Measurements from ENCODE around the gene GATAD2A. TPM values are rescaled to one million over a fixed set of nuclear protein-coding genes. Genes with fewer than 3 reads are reported as not detected.
A peak's percentile ranks its signal among the peaks of the same experiment; 100 is the strongest.
"Not testable (repeated sequence)": the region's sequence is repeated elsewhere in the genome, so short reads cannot be mapped to it uniquely, and the experiment has no call there.

Gene GATAD2A
- total RNA-seq, 1 donor from 2014 or later = 118 TPM

DNA sequence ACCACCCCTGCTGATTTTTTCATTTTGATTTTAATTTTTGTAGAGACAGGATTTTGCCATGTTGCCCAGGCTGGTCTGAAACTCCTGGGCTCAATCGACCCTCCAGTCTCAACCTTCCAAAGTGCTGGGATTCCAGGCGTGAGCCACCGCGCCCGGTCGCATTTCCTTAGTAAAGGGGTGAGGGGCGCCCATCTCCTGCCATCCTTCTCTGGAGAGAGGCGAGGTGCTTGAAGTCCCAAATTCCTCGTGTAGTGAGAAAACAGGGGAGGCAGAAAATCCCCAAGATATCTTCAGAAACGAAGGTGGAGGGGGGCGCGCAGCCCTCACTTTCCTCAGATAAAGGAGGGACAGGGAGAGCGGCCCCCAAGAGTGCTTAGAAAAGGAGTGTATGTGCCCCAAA is 21.0 kb upstream of the GATAD2A start:
- no peak for DNase-seq (ENCODE audit: low read depth)
- H3K4me3 ChIP-seq (ENCODE audit: low read depth, low read length) = peak overlapping the region; percentile 64
- TF ChIP-seq, protein P1, sequence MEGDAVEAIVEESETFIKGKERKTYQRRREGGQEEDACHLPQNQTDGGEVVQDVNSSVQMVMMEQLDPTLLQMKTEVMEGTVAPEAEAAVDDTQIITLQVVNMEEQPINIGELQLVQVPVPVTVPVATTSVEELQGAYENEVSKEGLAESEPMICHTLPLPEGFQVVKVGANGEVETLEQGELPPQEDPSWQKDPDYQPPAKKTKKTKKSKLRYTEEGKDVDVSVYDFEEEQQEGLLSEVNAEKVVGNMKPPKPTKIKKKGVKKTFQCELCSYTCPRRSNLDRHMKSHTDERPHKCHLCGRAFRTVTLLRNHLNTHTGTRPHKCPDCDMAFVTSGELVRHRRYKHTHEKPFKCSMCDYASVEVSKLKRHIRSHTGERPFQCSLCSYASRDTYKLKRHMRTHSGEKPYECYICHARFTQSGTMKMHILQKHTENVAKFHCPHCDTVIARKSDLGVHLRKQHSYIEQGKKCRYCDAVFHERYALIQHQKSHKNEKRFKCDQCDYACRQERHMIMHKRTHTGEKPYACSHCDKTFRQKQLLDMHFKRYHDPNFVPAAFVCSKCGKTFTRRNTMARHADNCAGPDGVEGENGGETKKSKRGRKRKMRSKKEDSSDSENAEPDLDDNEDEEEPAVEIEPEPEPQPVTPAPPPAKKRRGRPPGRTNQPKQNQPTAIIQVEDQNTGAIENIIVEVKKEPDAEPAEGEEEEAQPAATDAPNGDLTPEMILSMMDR (conservative IDR thresholded peaks at IDR 0.05; ENCODE audit: low read depth, low read length) = no peak

DNA sequence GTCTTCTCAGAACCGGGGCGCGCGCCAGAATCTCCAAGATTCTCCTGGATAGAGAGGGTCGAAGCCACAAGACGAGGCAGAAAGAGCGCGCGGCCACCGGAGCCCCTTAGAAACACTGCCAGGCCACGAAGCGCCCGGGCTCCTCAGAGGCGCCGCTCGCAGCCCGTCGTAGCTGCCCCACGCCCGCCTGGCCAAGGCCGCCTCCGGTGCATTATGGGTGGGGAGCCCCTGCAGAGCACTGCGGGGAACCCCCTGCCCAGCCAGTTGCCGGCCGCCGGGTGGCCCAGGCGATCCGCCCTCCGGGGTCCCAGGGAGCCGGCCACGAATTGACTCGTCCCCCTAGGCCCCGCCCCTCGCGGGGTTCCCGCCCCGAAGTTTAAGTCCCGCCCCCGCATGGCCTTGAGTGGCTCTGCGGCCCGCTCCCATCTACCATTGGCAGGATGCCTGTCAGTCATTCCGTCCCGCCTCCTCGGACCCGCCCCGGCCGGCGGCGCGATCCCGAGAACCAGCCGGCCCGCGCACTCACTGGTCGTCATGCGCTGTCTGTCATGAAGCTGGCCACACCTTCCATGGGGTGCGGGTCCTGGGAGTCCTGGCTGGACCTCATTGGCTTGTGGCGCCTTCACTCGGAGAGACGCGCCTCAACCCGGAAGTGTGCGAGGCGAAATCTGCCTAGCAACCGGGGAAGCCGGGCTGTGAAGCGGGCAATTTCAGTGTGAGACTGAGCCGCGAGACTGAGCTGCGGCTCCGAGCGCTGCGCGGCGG is 20.2 kb upstream of the GATAD2A start:
- peak; percentile 87 for DNase-seq (ENCODE audit: low read depth)
- H3K4me3 ChIP-seq (ENCODE audit: low read depth, low read length) = peak overlapping the region; percentile 98
- TF ChIP-seq, protein P1 (conservative IDR thresholded peaks at IDR 0.05; ENCODE audit: low read depth, low read length) = no peak

DNA sequence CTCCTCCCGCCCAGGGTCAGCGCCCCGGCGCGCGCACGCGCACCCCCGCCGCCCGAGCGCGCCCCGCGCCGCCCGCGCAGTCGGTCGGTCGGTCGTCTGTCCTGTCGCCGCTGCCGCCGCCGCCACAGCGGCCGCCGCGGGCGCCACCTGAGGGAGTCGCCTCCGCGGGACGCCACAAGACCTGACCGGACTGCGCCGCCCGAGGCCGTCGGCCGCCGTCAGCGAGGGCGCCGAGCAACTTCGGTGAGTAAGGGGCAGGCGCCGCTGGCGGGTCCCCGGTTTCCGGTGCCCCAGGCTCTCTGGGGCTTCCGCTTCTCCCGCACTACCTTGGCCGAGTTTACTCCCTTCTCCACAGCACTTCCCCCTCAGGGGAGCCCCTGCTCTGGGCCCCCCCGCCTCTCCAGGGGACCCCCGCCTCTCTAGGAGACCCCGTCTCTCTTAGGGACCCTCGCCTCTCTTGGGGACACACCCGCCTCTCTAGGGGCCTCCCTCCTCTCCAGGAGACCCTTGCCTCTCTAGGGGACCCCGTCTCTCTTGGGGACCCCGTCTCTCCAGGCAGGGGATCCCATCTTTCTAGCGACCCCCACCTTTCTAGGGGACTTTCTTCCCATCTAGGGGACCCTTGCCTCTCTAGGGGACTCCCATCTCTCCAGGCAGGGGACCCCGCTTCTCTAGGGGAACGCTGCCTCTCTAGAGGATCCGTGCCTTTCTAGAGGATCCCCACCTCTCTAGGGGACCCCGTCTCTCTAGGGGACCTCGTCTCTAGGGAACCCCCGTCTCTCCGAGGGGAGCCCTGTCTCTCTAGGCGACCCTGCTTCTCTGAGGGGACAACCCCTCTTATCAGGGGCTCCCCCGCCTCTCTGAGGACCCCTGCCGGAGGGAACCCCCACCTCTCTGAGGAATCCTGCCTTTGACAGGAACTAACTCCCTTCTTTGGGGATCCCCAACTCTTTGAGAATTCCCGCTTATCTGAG is 19.3 kb upstream of the GATAD2A start:
- peak overlapping the region; percentile 98 for H3K4me3 ChIP-seq (ENCODE audit: low read depth, low read length)
- TF ChIP-seq, protein P1 (conservative IDR thresholded peaks at IDR 0.05; ENCODE audit: low read depth, low read length) = peak; percentile 42
- DNase-seq (ENCODE audit: low read depth) = no peak

DNA sequence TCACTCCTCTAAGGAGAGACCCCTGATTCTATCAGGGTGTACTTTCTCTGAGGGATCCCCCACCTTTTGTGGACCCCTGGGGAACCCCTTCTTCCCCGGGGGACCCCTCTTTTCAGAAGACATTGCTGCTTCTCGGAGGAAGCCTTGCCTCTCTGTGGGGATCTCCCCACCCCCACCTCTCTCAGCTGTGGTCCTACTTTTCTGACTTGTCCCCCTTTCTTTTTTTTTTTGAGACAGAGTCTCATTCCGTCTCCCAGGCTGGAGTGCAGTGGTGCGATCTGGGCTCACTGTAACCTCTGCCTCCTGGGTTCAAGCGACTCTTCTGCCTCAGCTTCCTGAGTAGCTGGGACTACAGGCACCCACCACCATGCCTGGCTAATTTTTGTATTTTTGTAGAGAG is 18.4 kb upstream of the GATAD2A start:
- no peak for DNase-seq (ENCODE audit: low read depth)
- TF ChIP-seq, protein P1 (conservative IDR thresholded peaks at IDR 0.05; ENCODE audit: low read depth, low read length) = no peak
- H3K4me3 ChIP-seq (ENCODE audit: low read depth, low read length) = peak overlapping the region; percentile 98

DNA sequence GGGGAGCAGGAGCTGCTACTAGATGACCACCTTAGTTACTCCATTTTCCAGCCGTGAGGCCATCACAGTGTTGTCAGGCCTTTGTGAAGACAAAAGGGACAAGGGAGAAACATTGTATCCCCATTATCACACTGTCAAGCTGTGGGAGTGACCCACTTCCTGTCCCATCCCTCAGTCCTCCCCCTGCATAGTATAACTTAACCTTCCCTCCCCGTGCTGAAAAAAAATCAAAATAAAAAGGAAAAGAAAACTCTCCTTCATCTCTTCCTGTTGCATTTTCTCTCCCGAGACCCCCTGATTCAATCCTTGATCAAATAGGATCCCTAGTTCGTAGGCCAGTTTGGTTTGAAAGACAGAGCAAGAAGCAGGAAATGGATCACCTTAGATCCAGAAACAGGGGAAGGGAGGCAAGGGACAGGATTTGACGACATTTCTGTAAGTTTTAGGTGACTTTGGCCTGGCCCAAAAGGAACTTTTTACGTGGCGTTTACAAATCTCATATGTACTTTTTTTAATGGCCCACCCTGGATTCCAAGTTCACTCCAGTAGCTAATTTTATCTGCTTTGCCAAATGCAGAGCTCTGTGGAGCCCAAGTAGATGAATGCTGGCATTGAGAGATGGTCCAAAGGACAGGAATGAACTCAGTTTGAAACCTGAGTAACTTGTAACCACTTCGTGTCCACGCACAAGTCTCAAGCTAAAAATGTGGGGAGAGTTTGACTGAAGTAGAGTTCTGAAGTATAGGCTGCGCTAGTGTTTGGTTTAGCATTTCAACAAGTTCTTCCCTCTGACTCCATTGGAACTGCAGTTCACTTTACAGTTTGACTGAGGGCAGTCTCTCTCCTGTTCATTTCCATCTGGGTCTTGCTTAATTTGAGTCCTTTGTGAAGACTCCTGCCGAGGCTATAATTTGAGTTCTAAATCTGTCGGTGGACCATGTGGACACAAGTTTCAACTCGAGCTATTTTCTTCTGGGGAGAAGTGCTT is 16.6 kb upstream of the GATAD2A start:
- TF ChIP-seq, protein P1 (conservative IDR thresholded peaks at IDR 0.05; ENCODE audit: low read depth, low read length) = no peak
- DNase-seq (ENCODE audit: low read depth) = no peak
- peak overlapping the region; percentile 14 for H3K4me3 ChIP-seq (ENCODE audit: low read depth, low read length)

DNA sequence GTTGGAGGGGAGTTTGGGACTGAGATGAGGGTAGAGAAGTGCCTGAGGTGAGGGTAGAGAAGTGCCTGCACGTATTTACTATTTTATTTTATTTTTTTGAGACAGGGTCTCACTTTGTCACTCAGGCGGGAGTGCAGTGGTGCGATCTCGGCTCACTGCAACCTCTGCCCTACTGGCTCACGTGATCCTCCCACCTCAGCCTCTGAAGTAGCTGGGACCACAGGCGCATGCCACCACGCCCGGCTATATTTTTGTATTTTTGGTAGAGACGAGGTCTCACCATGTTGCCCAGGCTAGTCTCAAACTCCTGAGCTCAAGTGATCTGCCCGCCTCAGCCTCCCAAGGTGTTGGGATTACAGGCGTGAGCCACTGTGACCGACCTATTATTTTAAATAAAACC is 15.8 kb upstream of the GATAD2A start:
- DNase-seq (ENCODE audit: low read depth); H3K4me3 ChIP-seq (ENCODE audit: low read depth, low read length): not testable (repeated sequence)

DNA sequence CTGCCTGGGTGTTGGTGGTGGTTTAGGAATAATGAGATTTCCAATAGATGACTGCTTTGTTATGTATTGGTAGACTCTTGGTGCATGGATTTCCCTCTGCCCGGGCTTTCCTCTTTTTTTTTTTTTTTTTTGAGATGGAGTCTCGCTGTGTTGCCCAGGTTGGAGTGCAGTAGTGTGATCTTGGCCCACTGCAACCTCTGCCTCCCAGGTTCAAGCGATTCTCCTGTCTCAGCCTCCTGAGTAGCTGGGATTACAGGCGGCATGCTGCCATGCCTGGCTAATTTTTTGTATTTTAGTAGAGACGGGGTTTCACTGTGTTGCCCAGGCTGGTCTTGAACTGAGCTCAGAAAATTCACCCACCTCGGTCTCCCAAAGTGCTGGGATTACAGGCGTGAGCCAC is 11.1 kb upstream of the GATAD2A start:
- H3K4me3 ChIP-seq (ENCODE audit: low read depth, low read length); DNase-seq (ENCODE audit: low read depth): not testable (repeated sequence)
